ENCODE data around the gene NUDT16.

- TF ChIP-seq CTCF (conservative IDR thresholded peaks at IDR 0.05) (no peak), EZH2 (IDR thresholded peaks at IDR 0.05; ENCODE audit: low read depth) (no peak)
Measured at GRCh38 chr3:131370935-131371687, 10.5 kb upstream of the NUDT16 start.

Measured in PC-9 (cell line).